SK-N-SH treated with all-trans-retinoic acid at 6 μM for 48 hours (cell line): ENCODE results near the gene UTP20.

ENCODE experiments used
- ARNTL ChIP-seq: fragments of 450-650 bp; formaldehyde crosslinking; IDR thresholded peaks from 2 replicates; pipeline ENCODE4 v1.5.0; 2020; ENCODE audit warnings: low read depth, mild to moderate bottlenecking, moderate library complexity, borderline replicate concordance
- CSRNP3 ChIP-seq: fragments of 250-450 bp; sonication (Bioruptor Pico); IDR thresholded peaks from 2 replicates; pipeline ENCODE4 v1.5.1; 2021; ENCODE audit warnings: mild to moderate bottlenecking, moderate library complexity
- OSR1 ChIP-seq: fragments of 250-450 bp; sonication (Bioruptor Pico); IDR thresholded peaks from 2 replicates; pipeline ENCODE4 v1.8.0; 2022; ENCODE audit warnings: moderate library complexity, mild to moderate bottlenecking, inconsistent platforms
- PATZ1 ChIP-seq: fragments of 250-450 bp; sonication (Bioruptor Pico); IDR thresholded peaks from 2 replicates; pipeline ENCODE4 v1.8.0; 2020; ENCODE audit warnings: mild to moderate bottlenecking, moderate library complexity, borderline replicate concordance
- POU6F1 ChIP-seq: fragments of 250-450 bp; sonication (Bioruptor Pico); IDR thresholded peaks from 2 replicates; pipeline ENCODE4 v1.8.0; 2021; ENCODE audit warnings: low read depth, mild to moderate bottlenecking, moderate library complexity, borderline replicate concordance
- RARB ChIP-seq: fragments of 250-450 bp; sonication (Bioruptor Pico); IDR thresholded peaks from 2 replicates; pipeline ENCODE4 v1.8.0; 2021; ENCODE audit warnings: mild to moderate bottlenecking, moderate library complexity
- TSHZ2 ChIP-seq: fragments of 250-450 bp; sonication (Bioruptor Pico); IDR thresholded peaks from 2 replicates; pipeline ENCODE4 v1.5.0; 2020; ENCODE audit warnings: mild to moderate bottlenecking, moderate library complexity
- ZFP30 ChIP-seq: fragments of 450-650 bp; formaldehyde crosslinking; IDR thresholded peaks from 2 replicates; pipeline ENCODE4 v1.5.0; 2022; ENCODE audit warnings: mild to moderate bottlenecking, moderate library complexity
- ZNF8 ChIP-seq: fragments of 450-650 bp; formaldehyde crosslinking; IDR thresholded peaks from 2 replicates; pipeline ENCODE4 v1.5.0; 2020; ENCODE audit warnings: mild to moderate bottlenecking, moderate library complexity

- TF ChIP-seq ARNTL (CRISPR knock-in tag) = no peak
- TF ChIP-seq OSR1 (CRISPR knock-in tag) = no peak
- no peak for TF ChIP-seq POU6F1 (CRISPR knock-in tag)
- no peak for TF ChIP-seq ZNF8
- no peak for TF ChIP-seq PATZ1 (CRISPR knock-in tag)
- TF ChIP-seq ZFP30 = no peak
- TF ChIP-seq CSRNP3 (CRISPR knock-in tag) = no peak
- TF ChIP-seq TSHZ2 (CRISPR knock-in tag) = no peak
- TF ChIP-seq RARB (CRISPR knock-in tag) = no peak
Observed at GRCh38 chr12:101327546-101327945, 47.6 kb downstream of the UTP20 start.
